Ovary (tissue), 3 donors: Measurements from ENCODE around the gene CSTB.
A peak's percentile ranks its signal among the peaks of the same experiment; 100 is the strongest.

Source experiments
- EP300 ChIP-seq: sonication (generic); formaldehyde crosslinking; IDR thresholded peaks from one replicate; pipeline ENCODE4 v1.6.1; 2017; ENCODE audit warnings: antibody characterized with exemption
- POLR2A ChIP-seq: fragments of 450-650 bp; IDR thresholded peaks from one replicate; pipeline ENCODE4 v1.6.1; 2017; ENCODE audit warnings: antibody characterized with exemption, mild to moderate bottlenecking, moderate library complexity
- TF ChIP-seq, protein P1 (sequence below), 3 donors: fragments of 450-650 bp in 2 of 3; fragments of 200-600 bp in 1 of 3; IDR thresholded peaks; one replicate each; pipeline versions ENCODE4 v1.5.1 to v1.8.0; 2016 to 2022; ENCODE audit warnings: antibody characterized with exemption in 3 of 3, mild to moderate bottlenecking in 1 of 3
- donor health status: DM: no; HTN: no; CAD: no.

DNA sequence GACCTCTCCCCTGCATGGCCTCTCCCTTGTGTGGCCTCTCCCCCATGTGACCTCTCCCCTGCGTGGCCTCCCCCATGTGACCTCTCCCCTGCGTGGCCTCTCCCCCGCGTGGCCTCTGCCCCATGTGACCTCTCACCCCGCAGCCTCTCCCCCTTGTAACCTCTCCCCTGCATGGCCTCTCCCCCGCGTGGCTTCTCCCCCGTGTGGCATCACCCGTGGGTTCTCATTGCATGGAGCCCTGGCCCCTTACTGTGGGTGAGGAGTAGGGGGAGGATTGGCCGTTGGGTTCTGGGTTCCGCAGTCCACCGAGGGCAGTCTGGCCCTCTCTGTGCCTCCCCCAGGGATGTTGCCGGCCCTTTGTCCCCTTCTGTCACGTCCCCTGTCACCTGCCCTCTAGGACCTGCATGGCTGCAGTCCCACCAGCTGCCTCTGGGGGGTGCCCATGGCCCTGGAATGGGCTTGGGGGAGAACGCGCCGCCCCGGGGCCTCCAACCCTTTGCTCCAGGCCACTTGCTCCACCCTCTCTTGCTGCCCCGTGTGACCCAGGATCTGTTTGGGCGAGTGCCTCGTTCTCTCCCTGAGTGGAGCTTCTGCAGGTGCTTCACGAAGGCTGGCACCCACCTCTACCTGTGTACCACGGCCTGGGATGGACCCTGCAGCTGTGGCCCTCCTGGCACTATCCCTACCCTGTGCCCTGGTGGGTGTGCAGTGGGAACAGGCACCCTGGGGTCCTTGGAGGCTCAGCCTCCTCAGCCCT lies 34.6 kb upstream of the CSTB start:
- TF ChIP-seq, protein P1, sequence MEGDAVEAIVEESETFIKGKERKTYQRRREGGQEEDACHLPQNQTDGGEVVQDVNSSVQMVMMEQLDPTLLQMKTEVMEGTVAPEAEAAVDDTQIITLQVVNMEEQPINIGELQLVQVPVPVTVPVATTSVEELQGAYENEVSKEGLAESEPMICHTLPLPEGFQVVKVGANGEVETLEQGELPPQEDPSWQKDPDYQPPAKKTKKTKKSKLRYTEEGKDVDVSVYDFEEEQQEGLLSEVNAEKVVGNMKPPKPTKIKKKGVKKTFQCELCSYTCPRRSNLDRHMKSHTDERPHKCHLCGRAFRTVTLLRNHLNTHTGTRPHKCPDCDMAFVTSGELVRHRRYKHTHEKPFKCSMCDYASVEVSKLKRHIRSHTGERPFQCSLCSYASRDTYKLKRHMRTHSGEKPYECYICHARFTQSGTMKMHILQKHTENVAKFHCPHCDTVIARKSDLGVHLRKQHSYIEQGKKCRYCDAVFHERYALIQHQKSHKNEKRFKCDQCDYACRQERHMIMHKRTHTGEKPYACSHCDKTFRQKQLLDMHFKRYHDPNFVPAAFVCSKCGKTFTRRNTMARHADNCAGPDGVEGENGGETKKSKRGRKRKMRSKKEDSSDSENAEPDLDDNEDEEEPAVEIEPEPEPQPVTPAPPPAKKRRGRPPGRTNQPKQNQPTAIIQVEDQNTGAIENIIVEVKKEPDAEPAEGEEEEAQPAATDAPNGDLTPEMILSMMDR (IDR thresholded peaks at IDR 0.05): peak; percentile 83 to 90 (median 89)
- TF ChIP-seq EP300 (no peak), POLR2A (no peak)
